GM23338 (cell line): ENCODE data around the gene RASAL3. TPM values are rescaled to one million over a fixed set of nuclear protein-coding genes. Genes with fewer than 3 reads are reported as not detected.

ENCODE experiments used
- ATAC-seq: fragments of 200-7000 bp; cut with Tn5 transposase; 3 replicates; pipeline ENCODE4 v1.9.1; 2020
- DNase-seq: peaks from one replicate; pipeline ENCODE4 v3.0.0-alpha.2; 2015; ENCODE audit warnings: low spot score
- H2AFZ ChIP-seq: fragments of 200-600 bp; sonication (generic); 2 replicates; pipeline ENCODE4 v1.8.0; 2016; ENCODE audit warnings: antibody characterized with exemption, mild to moderate bottlenecking, moderate library complexity
- H3F3A ChIP-seq: fragments of 200-600 bp; sonication (generic); replicated peaks from 2 replicates; pipeline ENCODE4 v1.8.0; 2017; ENCODE audit warnings: antibody characterized with exemption, mixed run types, low read depth
- H3K27ac ChIP-seq: fragments of 200-600 bp; sonication (generic); 2 replicates; pipeline ENCODE4 v1.6.1; 2016; ENCODE audit warnings: low read depth
- H3K27me3 ChIP-seq: fragments of 200-600 bp; sonication (generic); 2 replicates; pipeline ENCODE4 v1.8.0; 2016; ENCODE audit warnings: mild to moderate bottlenecking, mixed run types, moderate library complexity; ENCODE audit not compliant: insufficient read depth
- H3K36me3 ChIP-seq: fragments of 200-600 bp; sonication (generic); 2 replicates; pipeline ENCODE4 v1.8.0; 2016; ENCODE audit warnings: mild to moderate bottlenecking; ENCODE audit not compliant: insufficient read depth
- H3K4me1 ChIP-seq: fragments of 200-600 bp; sonication (generic); 2 replicates; pipeline ENCODE4 v1.8.0; 2016; ENCODE audit warnings: mild to moderate bottlenecking, moderate library complexity; ENCODE audit not compliant: insufficient read depth
- H3K4me2 ChIP-seq: fragments of 200-600 bp; sonication (generic); 2 replicates; pipeline ENCODE4 v1.7.1; 2017; ENCODE audit warnings: mixed run types
- H3K4me3 ChIP-seq: fragments of 200-600 bp; sonication (generic); 2 replicates; pipeline ENCODE4 v1.6.1; 2016; ENCODE audit warnings: mixed run types
- H3K79me2 ChIP-seq: fragments of 200-600 bp; sonication (generic); replicated peaks from 2 replicates; pipeline ENCODE4 v1.8.0; 2017; ENCODE audit warnings: mild to moderate bottlenecking; ENCODE audit not compliant: insufficient read depth
- H3K9me2 ChIP-seq: fragments of 200-600 bp; sonication (generic); 2 replicates; pipeline ENCODE4 v1.8.0; 2017; ENCODE audit not compliant: insufficient read depth
- H4K20me1 ChIP-seq: fragments of 200-600 bp; sonication (generic); replicated peaks from 2 replicates; pipeline ENCODE4 v1.8.0; 2017; ENCODE audit warnings: mild to moderate bottlenecking; ENCODE audit not compliant: insufficient read depth
- H3K27ac Mint-ChIP-seq: 2 replicates; pipeline ENCODE4 v1.8.0; 2020; ENCODE audit warnings: inconsistent platforms, mild to moderate bottlenecking, moderate library complexity, mixed read lengths
- H3K27me3 Mint-ChIP-seq: 3 replicates; pipeline ENCODE4 v1.8.0; 2022; ENCODE audit warnings: low read depth, mild to moderate bottlenecking, moderate library complexity, mixed read lengths, inconsistent platforms; ENCODE audit not compliant: insufficient read depth, poor library complexity
- H3K36me3 Mint-ChIP-seq: 3 replicates; pipeline ENCODE4 v1.8.0; 2021; ENCODE audit warnings: low read depth, mild to moderate bottlenecking, inconsistent platforms, moderate library complexity, mixed read lengths
- H3K4me1 Mint-ChIP-seq: 3 replicates; pipeline ENCODE4 v1.8.0; 2020; ENCODE audit warnings: mild to moderate bottlenecking, inconsistent platforms, mixed read lengths
- H3K4me3 Mint-ChIP-seq: 3 replicates; pipeline ENCODE4 v1.8.0; 2021; ENCODE audit warnings: moderate library complexity, mild to moderate bottlenecking, inconsistent platforms, mixed read lengths
- H3K9me3 Mint-ChIP-seq: 3 replicates; pipeline ENCODE4 v1.8.0; 2020; ENCODE audit warnings: moderate library complexity, mild to moderate bottlenecking, inconsistent platforms, mixed read lengths
- CREB1 ChIP-seq: fragments of 250-450 bp; sonication (Bioruptor Pico); IDR thresholded peaks from 2 replicates; pipeline ENCODE4 v1.5.0; 2020; ENCODE audit warnings: low read depth, mild to moderate bottlenecking, moderate library complexity
- EZH2 ChIP-seq: fragments of 200-600 bp; sonication (generic); IDR thresholded peaks from one replicate; pipeline ENCODE4 v1.8.0; 2017; ENCODE audit warnings: antibody characterized with exemption, mild to moderate bottlenecking, low read depth; ENCODE audit not compliant: unreplicated experiment
- EZH2phosphoT487 ChIP-seq: fragments of 200-600 bp; sonication (generic); IDR thresholded peaks from one replicate; pipeline ENCODE4 v1.8.1; 2018; ENCODE audit warnings: antibody characterized with exemption; ENCODE audit not compliant: unreplicated experiment
- JUNB ChIP-seq: IDR thresholded peaks from one replicate; pipeline ENCODE4 v1.6.1; 2016; ENCODE audit warnings: antibody characterized with exemption; ENCODE audit not compliant: unreplicated experiment
- NANOG ChIP-seq: IDR thresholded peaks from 2 replicates; pipeline ENCODE4 v1.6.1; 2016; ENCODE audit warnings: antibody characterized with exemption, borderline replicate concordance
- POLR2AphosphoS5 ChIP-seq: IDR thresholded peaks from 2 replicates; pipeline ENCODE4 v1.6.1; 2016; ENCODE audit warnings: antibody characterized with exemption, low read depth
- STAT1 ChIP-seq: IDR thresholded peaks from one replicate; pipeline ENCODE4 v1.6.1; 2016; ENCODE audit warnings: antibody characterized with exemption; ENCODE audit not compliant: unreplicated experiment
- ZNF114 ChIP-seq: fragments of 250-450 bp; sonication (Bioruptor Pico); IDR thresholded peaks from 2 replicates; pipeline ENCODE4 v1.5.0; 2020; ENCODE audit warnings: mild to moderate bottlenecking, moderate library complexity
- ZNF331 ChIP-seq: fragments of 250-450 bp; sonication (Bioruptor Pico); IDR thresholded peaks from 2 replicates; pipeline ENCODE4 v1.5.0; 2020; ENCODE audit warnings: low read depth, mild to moderate bottlenecking, moderate library complexity
- polyA plus RNA-seq: library from polyadenylated mRNA; unstranded; fragments of >200 nt; fragmentation: Nextera tagmentation; extraction: Ambion mirVana; gene quantifications from 2 replicates; pipeline ENCODE4 v1.2.1, GENCODE V29; 2016
- total RNA-seq: library from RNA; depleted of rRNA; stranded (reverse); fragments of >200 nt; shearing (Covaris generic); gene quantifications from 2 replicates; pipeline ENCODE4 v1.2.3, GENCODE V29; 2014
- TF ChIP-seq, protein P1 (sequence below): IDR thresholded peaks from 2 replicates; pipeline ENCODE4 v1.6.1; 2016; ENCODE audit warnings: antibody characterized with exemption
- TF ChIP-seq, protein P2 (sequence below): fragments of 250-450 bp; sonication (Bioruptor Pico); IDR thresholded peaks from 2 replicates; pipeline ENCODE4 v1.5.0; 2020; ENCODE audit warnings: mild to moderate bottlenecking, moderate library complexity
- TF ChIP-seq, protein P3 (sequence below): IDR thresholded peaks from one replicate; pipeline ENCODE4 v1.6.1; 2018; ENCODE audit warnings: antibody characterized with exemption; ENCODE audit not compliant: unreplicated experiment
- TF ChIP-seq, protein P4 (sequence below), 2 experiments: fragments of 200-600 bp in 1 of 2; sonication (generic) in 1 of 2; conservative IDR thresholded peaks; 2 replicates each; pipeline versions ENCODE4 v1.5.1 to v1.6.1; 2016 to 2017; ENCODE audit warnings: antibody characterized with exemption in 2 of 2, low read depth in 2 of 2, mild to moderate bottlenecking in 2 of 2, moderate library complexity in 1 of 2

Gene RASAL3
- total and polyA plus RNA-seq, 2 experiments from 2014 or later, result 1.8 to 1.9 TPM

DNA sequence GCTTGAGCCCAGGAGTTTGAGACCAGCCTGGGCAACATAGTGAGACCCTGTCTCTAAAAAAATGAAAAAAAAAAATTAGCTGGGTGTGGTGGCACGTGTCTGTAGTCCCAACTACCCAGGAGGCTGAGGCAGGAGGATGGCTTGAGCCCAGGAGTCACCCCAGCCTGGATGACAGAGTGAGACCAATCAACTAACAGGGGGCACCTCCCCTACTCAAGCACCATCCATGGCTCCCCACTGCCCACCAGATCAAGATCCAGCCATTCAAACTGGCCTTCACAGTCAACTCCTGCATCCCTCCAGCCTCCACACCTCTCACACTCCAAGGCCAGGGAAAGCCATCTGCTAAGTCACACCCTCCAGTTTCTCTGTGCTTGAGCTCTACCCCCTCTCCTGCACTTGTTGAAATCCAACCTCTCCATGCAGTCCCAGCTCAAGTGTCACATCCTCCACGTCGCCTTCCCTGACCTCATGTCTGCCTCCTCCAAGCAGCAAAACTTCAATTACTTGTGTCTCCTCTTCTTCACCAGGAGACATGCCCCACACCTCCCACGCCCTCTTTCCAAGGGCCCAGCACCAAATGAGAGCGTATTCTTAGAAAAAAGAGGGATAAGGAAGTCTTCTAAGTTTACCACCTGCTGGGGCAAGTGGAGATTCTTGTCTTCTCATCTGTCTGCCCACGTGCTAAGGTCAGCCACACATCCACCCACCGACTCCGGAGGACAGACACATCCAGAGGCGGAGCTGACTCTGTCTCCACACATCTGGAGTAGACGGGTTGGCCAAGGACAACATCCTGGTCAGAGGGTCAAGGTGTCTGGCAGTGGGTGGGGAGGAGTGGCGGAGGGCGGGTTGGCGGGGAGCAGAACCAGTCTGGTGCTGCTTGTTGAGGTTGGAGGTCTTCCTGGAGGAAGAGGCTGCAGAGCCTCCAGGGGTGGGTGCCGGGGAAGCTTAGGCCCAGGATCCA, 43.0 kb upstream of the RASAL3 start:
- H3K4me3 Mint-ChIP-seq, result no peak overlapping the region; the same call in 2 of the 3 replicates
- peaks cover 33% of the 10 kb centered on the region for H3K36me3 Mint-ChIP-seq
- DNase-seq (no peak), ATAC-seq (no peak)
- Histone ChIP-seq H3F3A (no peaks in the 10 kb centered on the region), H2AFZ (no peak overlapping the region), H3K36me3 (no peaks in the 10 kb centered on the region), H4K20me1 (no peaks in the 10 kb centered on the region), H3K4me3 (peak overlapping the region; percentile 49; the same call in 1 of the 2 replicates), H3K9me2 (no peaks in the 10 kb centered on the region), H3K79me2 (no peaks in the 10 kb centered on the region), H3K4me2 (no peak overlapping the region), H3K27ac (no peak overlapping the region), H3K27me3 (peaks cover 10% of the 10 kb centered on the region; the same call in 1 of the 2 replicates), H3K4me1 (no peaks in the 10 kb centered on the region)
- TF ChIP-seq, protein P1, sequence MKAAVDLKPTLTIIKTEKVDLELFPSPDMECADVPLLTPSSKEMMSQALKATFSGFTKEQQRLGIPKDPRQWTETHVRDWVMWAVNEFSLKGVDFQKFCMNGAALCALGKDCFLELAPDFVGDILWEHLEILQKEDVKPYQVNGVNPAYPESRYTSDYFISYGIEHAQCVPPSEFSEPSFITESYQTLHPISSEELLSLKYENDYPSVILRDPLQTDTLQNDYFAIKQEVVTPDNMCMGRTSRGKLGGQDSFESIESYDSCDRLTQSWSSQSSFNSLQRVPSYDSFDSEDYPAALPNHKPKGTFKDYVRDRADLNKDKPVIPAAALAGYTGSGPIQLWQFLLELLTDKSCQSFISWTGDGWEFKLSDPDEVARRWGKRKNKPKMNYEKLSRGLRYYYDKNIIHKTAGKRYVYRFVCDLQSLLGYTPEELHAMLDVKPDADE, result no peak
- TF ChIP-seq, protein P2, sequence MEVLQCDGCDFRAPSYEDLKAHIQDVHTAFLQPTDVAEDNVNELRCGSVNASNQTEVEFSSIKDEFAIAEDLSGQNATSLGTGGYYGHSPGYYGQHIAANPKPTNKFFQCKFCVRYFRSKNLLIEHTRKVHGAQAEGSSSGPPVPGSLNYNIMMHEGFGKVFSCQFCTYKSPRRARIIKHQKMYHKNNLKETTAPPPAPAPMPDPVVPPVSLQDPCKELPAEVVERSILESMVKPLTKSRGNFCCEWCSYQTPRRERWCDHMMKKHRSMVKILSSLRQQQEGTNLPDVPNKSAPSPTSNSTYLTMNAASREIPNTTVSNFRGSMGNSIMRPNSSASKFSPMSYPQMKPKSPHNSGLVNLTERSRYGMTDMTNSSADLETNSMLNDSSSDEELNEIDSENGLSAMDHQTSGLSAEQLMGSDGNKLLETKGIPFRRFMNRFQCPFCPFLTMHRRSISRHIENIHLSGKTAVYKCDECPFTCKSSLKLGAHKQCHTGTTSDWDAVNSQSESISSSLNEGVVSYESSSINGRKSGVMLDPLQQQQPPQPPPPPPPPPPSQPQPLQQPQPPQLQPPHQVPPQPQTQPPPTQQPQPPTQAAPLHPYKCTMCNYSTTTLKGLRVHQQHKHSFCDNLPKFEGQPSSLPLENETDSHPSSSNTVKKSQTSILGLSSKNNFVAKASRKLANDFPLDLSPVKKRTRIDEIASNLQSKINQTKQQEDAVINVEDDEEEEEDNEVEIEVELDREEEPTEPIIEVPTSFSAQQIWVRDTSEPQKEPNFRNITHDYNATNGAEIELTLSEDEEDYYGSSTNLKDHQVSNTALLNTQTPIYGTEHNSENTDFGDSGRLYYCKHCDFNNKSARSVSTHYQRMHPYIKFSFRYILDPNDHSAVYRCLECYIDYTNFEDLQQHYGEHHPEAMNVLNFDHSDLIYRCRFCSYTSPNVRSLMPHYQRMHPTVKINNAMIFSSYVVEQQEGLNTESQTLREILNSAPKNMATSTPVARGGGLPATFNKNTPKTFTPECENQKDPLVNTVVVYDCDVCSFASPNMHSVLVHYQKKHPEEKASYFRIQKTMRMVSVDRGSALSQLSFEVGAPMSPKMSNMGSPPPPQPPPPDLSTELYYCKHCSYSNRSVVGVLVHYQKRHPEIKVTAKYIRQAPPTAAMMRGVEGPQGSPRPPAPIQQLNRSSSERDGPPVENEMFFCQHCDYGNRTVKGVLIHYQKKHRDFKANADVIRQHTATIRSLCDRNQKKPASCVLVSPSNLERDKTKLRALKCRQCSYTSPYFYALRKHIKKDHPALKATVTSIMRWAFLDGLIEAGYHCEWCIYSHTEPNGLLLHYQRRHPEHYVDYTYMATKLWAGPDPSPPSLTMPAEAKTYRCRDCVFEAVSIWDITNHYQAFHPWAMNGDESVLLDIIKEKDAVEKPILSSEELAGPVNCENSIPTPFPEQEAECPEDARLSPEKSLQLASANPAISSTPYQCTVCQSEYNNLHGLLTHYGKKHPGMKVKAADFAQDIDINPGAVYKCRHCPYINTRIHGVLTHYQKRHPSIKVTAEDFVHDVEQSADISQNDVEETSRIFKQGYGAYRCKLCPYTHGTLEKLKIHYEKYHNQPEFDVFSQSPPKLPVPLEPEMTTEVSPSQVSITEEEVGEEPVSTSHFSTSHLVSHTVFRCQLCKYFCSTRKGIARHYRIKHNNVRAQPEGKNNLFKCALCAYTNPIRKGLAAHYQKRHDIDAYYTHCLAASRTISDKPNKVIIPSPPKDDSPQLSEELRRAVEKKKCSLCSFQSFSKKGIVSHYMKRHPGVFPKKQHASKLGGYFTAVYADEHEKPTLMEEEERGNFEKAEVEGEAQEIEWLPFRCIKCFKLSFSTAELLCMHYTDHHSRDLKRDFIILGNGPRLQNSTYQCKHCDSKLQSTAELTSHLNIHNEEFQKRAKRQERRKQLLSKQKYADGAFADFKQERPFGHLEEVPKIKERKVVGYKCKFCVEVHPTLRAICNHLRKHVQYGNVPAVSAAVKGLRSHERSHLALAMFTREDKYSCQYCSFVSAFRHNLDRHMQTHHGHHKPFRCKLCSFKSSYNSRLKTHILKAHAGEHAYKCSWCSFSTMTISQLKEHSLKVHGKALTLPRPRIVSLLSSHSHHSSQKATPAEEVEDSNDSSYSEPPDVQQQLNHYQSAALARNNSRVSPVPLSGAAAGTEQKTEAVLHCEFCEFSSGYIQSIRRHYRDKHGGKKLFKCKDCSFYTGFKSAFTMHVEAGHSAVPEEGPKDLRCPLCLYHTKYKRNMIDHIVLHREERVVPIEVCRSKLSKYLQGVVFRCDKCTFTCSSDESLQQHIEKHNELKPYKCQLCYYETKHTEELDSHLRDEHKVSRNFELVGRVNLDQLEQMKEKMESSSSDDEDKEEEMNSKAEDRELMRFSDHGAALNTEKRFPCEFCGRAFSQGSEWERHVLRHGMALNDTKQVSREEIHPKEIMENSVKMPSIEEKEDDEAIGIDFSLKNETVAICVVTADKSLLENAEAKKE (CRISPR knock-in tag), result no peak
- no peak for TF ChIP-seq EZH2phosphoT487
- no peak for TF ChIP-seq EZH2
- TF ChIP-seq ZNF114 (CRISPR knock-in tag), result no peak
- TF ChIP-seq JUNB, result no peak
- no peak for TF ChIP-seq ZNF331 (CRISPR knock-in tag)
- TF ChIP-seq, protein P3, sequence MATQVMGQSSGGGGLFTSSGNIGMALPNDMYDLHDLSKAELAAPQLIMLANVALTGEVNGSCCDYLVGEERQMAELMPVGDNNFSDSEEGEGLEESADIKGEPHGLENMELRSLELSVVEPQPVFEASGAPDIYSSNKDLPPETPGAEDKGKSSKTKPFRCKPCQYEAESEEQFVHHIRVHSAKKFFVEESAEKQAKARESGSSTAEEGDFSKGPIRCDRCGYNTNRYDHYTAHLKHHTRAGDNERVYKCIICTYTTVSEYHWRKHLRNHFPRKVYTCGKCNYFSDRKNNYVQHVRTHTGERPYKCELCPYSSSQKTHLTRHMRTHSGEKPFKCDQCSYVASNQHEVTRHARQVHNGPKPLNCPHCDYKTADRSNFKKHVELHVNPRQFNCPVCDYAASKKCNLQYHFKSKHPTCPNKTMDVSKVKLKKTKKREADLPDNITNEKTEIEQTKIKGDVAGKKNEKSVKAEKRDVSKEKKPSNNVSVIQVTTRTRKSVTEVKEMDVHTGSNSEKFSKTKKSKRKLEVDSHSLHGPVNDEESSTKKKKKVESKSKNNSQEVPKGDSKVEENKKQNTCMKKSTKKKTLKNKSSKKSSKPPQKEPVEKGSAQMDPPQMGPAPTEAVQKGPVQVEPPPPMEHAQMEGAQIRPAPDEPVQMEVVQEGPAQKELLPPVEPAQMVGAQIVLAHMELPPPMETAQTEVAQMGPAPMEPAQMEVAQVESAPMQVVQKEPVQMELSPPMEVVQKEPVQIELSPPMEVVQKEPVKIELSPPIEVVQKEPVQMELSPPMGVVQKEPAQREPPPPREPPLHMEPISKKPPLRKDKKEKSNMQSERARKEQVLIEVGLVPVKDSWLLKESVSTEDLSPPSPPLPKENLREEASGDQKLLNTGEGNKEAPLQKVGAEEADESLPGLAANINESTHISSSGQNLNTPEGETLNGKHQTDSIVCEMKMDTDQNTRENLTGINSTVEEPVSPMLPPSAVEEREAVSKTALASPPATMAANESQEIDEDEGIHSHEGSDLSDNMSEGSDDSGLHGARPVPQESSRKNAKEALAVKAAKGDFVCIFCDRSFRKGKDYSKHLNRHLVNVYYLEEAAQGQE, result no peak
- TF ChIP-seq, protein P4, sequence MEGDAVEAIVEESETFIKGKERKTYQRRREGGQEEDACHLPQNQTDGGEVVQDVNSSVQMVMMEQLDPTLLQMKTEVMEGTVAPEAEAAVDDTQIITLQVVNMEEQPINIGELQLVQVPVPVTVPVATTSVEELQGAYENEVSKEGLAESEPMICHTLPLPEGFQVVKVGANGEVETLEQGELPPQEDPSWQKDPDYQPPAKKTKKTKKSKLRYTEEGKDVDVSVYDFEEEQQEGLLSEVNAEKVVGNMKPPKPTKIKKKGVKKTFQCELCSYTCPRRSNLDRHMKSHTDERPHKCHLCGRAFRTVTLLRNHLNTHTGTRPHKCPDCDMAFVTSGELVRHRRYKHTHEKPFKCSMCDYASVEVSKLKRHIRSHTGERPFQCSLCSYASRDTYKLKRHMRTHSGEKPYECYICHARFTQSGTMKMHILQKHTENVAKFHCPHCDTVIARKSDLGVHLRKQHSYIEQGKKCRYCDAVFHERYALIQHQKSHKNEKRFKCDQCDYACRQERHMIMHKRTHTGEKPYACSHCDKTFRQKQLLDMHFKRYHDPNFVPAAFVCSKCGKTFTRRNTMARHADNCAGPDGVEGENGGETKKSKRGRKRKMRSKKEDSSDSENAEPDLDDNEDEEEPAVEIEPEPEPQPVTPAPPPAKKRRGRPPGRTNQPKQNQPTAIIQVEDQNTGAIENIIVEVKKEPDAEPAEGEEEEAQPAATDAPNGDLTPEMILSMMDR (conservative IDR thresholded peaks at IDR 0.05; ENCODE audit: low read depth in 2 of 2), result no peak
- no peak for TF ChIP-seq STAT1
- TF ChIP-seq POLR2AphosphoS5, result no peak
- no peak for TF ChIP-seq CREB1
- TF ChIP-seq NANOG, result no peak
- no peaks in the 10 kb centered on the region for H3K4me1 Mint-ChIP-seq
- peaks cover 83% of the 10 kb centered on the region for H3K9me3 Mint-ChIP-seq
- no peak overlapping the region for H3K27ac Mint-ChIP-seq
- peaks cover 6% of the 10 kb centered on the region for H3K27me3 Mint-ChIP-seq
